Stimulated activated CD8-positive, alpha-beta memory T cell treated with anti-CD3 and anti-CD28 coated beads, Interleukin-12 subunit alpha, Interleukin-12 subunit beta, amount 100 ng/mL, for 24 hours (primary cell): ENCODE measurements around the gene C3orf20.
"Not testable (repeated sequence)": the region's sequence is repeated elsewhere in the genome, so short reads cannot be mapped to it uniquely, and the experiment has no call there.

Experiments
- DNase-seq: peaks from one replicate; pipeline ENCODE4 v3.0.0-alpha.2; 2020; ENCODE audit errors: extremely low read depth

Gene C3orf20

GRCh38 chr3:14650193-14650592, 24.7 kb upstream of the C3orf20 start:
- DNase-seq, result no peak

DNA sequence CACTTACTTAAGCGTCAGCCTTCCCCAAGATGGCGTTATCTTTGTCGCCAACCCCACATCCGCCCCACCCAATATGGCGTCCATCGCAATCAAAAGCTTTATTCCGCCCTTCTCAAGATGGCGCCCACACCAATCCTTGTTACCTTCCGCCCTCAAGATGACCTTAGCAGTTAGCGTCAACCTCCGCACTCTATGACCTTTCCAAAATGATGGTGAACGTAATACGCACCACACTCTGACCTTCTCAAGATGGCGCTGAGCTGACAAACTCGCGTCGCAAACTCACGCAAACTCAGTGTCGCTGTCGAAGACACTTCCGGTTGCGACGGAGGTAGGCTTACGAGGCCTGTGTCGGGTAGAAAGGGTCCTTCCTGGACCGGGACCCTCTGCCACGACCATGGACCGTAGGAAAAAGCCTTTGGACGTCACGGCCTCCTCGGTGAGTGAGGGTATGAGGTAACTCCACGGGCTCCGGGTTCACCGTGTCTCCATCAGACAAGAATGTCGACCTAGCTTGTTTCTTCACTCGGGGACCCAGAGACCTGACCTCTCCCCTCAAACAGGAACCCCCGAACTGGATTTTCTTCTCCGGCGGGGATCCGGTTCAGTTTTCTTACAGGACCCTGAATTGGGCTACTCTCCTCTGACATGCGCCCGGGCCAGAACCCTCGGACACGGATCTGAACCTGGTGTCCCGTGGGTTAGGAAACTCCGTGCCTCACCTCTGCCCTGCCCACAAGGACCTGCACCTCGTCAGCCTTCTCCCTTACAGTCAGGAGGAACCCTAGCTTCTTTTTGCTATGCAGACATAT, 23.3 kb upstream of the C3orf20 start, which contains the start of gene CCDC174:
Gene CCDC174 (plus strand): TSS at position 323 of the 812 bp plus-strand sequence. CDS start 75 bp downstream, at position 398.
- peak; percentile 79 for DNase-seq

DNA sequence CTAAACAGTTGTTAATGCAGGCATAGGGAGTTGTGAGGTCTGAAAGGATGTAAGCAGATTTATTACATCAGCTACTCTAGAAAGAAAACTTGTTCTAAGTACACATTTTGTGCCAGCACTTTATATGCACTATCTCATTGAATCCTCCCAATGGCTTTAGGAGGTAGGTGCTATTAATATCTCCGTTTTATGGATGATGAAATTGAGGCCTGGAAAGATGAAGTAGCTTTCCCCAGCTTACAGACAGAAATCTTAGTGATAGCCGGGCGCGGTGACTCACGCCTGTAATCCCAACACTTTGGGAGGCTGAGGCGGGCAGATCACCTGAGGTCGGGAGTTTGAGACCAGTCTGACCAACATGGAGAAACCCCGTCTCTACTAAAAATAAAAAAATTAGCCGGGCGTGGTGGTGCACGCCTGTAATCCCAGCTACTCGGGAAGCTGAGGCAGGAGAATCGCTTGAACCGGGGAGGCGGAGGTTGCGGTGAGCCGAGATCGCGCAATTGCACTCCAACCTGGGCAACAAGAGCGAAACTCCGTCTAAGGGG, 22.5 kb upstream of the C3orf20 start:
- not testable (repeated sequence) for DNase-seq

DNA sequence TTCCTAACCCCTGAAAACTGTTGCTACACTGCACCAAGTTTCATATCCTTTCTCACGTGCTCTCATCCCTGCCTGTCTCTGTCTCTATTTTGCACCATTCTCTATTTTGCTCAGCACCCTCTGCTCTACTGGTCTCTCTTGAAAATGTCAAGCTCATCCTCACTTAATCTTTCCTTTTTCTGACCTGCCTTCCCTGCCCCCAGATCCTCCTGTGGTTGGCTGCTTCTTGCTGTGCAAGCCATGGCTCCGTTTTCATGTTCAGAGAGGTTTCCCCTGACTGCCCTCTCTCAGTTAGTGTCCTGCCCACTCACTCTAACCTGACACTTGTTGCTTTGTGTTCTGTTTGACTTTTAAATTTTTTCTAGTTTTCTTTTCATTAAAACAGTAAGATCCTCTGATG, 17.4 kb upstream of the C3orf20 start:
- DNase-seq, result no peak

GRCh38 chr3:14658978-14659377, 16.0 kb upstream of the C3orf20 start:
- DNase-seq, result no peak

DNA sequence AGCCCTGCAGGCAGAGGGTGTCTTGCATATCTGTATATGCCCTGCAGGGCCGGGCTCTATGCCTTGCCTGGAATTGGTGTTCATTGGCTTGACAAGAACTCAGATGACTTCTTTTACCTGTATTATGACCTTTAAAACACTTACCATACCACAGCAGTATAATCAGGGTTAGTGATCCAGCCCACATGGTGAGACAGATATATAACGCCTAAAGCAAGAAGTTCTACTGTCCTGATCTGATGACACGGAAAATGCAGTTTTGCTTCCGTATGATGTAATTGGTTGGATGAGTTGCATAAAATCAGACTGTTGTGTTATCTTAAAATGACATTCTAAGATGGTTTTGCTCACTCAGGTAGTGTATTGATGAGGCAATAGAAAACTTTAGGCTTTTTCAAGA, 14.0 kb upstream of the C3orf20 start:
- DNase-seq, result no peak

DNA sequence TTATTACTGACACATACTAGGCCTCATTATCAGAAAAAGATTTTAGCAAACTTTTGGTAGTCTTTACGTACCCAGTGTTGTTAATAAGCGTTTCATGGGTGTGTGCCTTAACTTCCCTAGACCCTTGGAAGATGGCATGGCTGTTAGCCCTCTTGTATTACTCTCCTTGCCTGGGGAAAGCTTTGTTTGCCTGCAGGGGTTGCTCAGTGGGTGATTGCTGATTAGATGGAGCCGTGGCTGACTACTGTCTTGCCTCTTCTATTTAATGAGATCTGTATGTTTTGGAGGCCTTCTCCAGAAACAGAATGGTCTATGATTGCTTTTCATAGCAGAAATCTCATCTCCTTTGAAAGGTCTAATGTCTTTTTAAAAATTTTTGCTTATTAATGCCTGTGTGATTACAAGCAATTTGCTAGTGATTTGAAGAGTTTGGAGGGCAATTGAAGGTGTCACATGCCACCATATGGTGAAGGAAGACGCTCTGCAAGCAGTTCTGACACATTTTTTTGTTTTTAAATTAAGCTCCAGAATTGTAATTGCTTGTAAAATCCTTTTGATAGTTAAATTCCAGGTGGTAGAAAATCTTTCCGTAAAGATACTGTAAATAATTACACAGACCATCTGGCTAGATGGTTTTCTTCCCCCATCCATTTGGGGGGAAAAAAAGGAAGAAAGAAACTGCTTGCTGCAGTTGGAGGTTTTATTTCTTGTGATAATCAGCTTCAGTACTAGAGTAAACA, 11.4 kb upstream of the C3orf20 start:
- DNase-seq, result no peak

- DNase-seq, result no peak
Measured at GRCh38 chr3:14664170-14664569, 10.8 kb upstream of the C3orf20 start.

GRCh38 chr3:14672588-14672987, 2.4 kb upstream of the C3orf20 start:
- no peak for DNase-seq

GRCh38 chr3:14676881-14677280, 1.9 kb downstream of the C3orf20 start:
- no peak for DNase-seq

- DNase-seq, result no peak
Measured at GRCh38 chr3:14678015-14678503, 3.1 kb downstream of the C3orf20 start.

GRCh38 chr3:14680115-14680514, 5.2 kb downstream of the C3orf20 start:
- DNase-seq, result no peak

DNA sequence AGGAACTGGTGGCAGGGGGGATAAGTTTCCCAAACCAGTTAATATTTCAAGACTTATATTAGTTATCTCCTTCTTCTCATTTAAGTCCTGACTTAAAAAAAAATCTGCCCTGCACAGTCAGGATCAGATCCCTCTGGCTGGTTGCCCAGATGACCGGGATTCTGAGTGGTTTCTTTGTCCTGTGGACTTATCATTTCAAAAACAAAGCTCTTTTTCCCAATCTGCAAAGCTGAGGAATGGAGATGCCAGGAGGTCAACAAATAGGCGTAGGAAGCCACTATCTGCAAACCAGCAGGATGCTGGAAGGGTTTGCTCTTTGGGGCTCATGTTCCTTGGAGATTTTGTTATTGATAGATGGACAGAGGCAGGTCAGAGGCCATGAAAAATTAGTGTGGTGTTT, 5.8 kb downstream of the C3orf20 start:
- no peak for DNase-seq

DNA sequence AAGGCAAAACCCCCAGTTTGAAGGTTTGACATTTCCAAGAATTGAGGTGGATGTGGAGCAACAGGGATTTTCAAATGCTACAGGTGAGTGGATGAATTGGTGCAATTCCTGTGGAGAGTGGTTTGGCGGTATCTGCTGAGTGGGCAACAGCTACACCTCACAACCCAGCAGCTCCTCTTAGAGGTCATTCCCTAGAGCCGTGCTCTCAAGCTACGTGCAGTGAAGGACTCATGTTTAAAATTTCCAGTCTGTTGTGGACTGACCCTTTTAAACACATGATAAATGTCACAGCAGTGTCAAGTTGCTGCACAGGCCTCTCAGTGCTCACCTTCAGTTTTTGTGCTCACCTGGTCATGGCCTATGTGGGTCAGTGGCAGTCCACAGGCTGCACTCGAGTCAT, 9.5 kb downstream of the C3orf20 start:
- DNase-seq, result no peak

DNA sequence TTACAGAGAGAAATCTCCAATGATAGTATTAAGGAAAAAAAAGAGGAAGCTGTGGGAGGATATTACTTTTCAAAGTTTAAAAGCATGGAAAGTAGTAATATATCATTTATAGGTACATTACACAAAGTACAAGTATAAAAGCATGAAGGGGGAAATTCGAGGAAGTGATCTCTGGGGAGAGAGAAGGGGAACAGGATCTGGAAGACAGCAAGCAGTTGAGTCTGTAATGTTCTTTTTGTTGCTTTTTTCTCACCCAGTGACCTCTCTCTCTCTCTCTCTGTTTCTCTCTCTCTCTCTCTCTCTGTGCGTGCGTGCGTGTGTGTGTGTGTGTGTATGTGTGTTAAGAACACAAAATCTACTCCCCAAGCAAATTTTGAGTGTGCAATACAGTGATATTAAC, 10.2 kb downstream of the C3orf20 start:
- no peak for DNase-seq

GRCh38 chr3:14687360-14687759, 12.4 kb downstream of the C3orf20 start:
- no peak for DNase-seq

DNA sequence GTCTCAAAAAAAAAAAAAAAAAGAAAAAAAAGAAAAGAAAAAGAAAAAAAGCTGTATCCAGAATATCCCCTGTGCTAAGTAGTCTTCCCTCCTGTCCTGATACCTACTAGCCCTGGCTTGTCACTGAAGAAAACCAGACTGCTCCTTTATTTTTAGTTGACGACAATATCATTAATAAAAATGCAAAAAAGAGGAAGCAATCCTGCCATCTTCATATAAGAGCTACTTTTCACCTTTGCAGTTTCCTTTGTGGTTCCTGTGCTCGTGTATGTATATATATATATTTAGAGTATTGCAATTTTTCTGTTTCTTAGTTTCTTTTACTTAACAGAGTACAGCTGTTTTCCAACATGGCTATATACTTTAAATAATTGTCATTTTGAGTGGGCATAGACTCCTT, 13.6 kb downstream of the C3orf20 start:
- no peak for DNase-seq

- no peak for DNase-seq
Measured at GRCh38 chr3:14689247-14689980, 14.5 kb downstream of the C3orf20 start.

- DNase-seq, result no peak
Measured at GRCh38 chr3:14691239-14691638, 16.3 kb downstream of the C3orf20 start.

GRCh38 chr3:14691719-14692118, 16.8 kb downstream of the C3orf20 start:
- no peak for DNase-seq

DNA sequence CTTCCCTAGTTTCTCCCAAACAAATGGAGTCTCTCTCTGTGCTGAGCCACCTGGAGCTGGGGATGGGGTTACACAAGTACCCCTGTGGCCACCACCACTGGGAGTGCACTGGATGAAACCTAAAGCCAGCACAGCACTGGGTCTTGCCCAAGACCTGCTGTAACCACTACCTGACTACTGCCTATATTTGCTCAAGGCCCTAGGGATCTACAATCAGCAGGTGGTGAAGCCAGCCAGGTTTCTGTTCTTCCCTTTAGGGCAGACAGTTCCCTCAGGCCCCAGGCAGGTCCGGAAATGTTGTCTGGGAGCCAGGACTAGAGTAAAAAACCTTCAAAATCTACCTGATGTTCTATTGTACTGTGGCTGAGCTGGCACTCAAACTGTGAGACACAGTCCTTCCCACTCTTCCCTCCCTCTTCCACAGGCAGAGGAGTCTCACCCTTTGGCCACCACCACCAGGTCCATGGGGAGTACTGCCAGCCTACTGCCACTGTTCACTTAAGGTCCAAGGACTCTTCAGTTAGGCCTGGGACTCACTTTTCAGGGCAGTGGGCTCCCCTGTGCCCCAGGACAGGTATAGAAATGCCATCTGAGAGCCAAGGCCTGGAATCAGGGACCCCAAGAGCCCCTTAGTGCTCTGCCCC, 23.8 kb downstream of the C3orf20 start:
- no peak for DNase-seq
